Astrocyte (in vitro differentiated cells and primary cell): ENCODE results near the gene DZIP3. TPM values are rescaled to one million over a fixed set of nuclear protein-coding genes. Genes with fewer than 3 reads are reported as not detected.

Source experiments
- DNase-seq: peaks from one replicate; pipeline ENCODE4 v3.0.0-alpha.2; 2010; ENCODE audit warnings: low read depth
- FAIRE-seq: peaks from 2 replicates; lab custom pipeline; 2011; peaks lifted over from hg19 to GRCh38; lab: Jason Lieb, UNC
- H2AFZ ChIP-seq: 2 replicates; pipeline ENCODE4 v1.6.0; 2012; ENCODE audit warnings: low read depth, low read length, inconsistent platforms
- H3K27ac ChIP-seq: 2 replicates; pipeline ENCODE4 v1.5.1; 2011; ENCODE audit warnings: low read depth, low read length, inconsistent platforms
- H3K27me3 ChIP-seq: 2 replicates; pipeline ENCODE4 v1.6.0; 2011; ENCODE audit warnings: low read length, inconsistent platforms; ENCODE audit not compliant: insufficient read depth
- H3K36me3 ChIP-seq: 2 replicates; pipeline ENCODE4 v1.5.1; 2011; ENCODE audit warnings: low read length, inconsistent platforms; ENCODE audit not compliant: insufficient read depth
- H3K4me1 ChIP-seq: 2 replicates; pipeline ENCODE4 v1.5.1; 2011; ENCODE audit warnings: low read length, inconsistent platforms; ENCODE audit not compliant: insufficient read depth
- H3K4me2 ChIP-seq: 2 replicates; pipeline ENCODE4 v1.6.0; 2012; ENCODE audit warnings: low read length, inconsistent platforms
- H3K4me3 ChIP-seq: 2 replicates; pipeline ENCODE4 v1.5.1; 2011; ENCODE audit warnings: low read depth, mild to moderate bottlenecking, low read length, inconsistent platforms; ENCODE audit not compliant: insufficient read depth
- H3K79me2 ChIP-seq: 2 replicates; pipeline ENCODE4 v1.6.0; 2012; ENCODE audit warnings: mild to moderate bottlenecking, low read length, inconsistent platforms; ENCODE audit not compliant: insufficient read depth
- H3K9ac ChIP-seq: 2 replicates; pipeline ENCODE4 v1.6.0; 2012; ENCODE audit warnings: mild to moderate bottlenecking, low read length, inconsistent platforms
- H3K9me3 ChIP-seq: 2 replicates; pipeline ENCODE4 v1.5.1; 2012; ENCODE audit warnings: low read depth, mild to moderate bottlenecking, low read length, inconsistent platforms; ENCODE audit not compliant: insufficient read depth
- H4K20me1 ChIP-seq: 2 replicates; pipeline ENCODE4 v1.6.0; 2012; ENCODE audit warnings: low read length, inconsistent platforms; ENCODE audit not compliant: insufficient read depth
- H3K27ac Mint-ChIP-seq: one replicate; pipeline ENCODE4 v1.8.0; 2021; ENCODE audit warnings: mild to moderate bottlenecking, mixed read lengths; ENCODE audit not compliant: unreplicated experiment
- H3K27me3 Mint-ChIP-seq: one replicate; pipeline ENCODE4 v1.8.0; 2021; ENCODE audit warnings: low read depth, mixed read lengths; ENCODE audit not compliant: unreplicated experiment
- H3K36me3 Mint-ChIP-seq: one replicate; pipeline ENCODE4 v1.8.0; 2021; ENCODE audit warnings: low read depth, mixed read lengths; ENCODE audit not compliant: unreplicated experiment
- H3K4me1 Mint-ChIP-seq: one replicate; pipeline ENCODE4 v1.8.0; 2021; ENCODE audit warnings: low read depth, mixed read lengths; ENCODE audit not compliant: unreplicated experiment
- H3K4me3 Mint-ChIP-seq: one replicate; pipeline ENCODE4 v1.8.0; 2021; ENCODE audit warnings: mild to moderate bottlenecking, moderate library complexity, mixed read lengths; ENCODE audit not compliant: unreplicated experiment
- H3K9me3 Mint-ChIP-seq: one replicate; pipeline ENCODE4 v1.8.0; 2021; ENCODE audit warnings: mild to moderate bottlenecking, mixed read lengths; ENCODE audit not compliant: unreplicated experiment
- EZH2 ChIP-seq: IDR thresholded peaks from 2 replicates; pipeline ENCODE4 v1.6.1; 2012; ENCODE audit warnings: mild to moderate bottlenecking, low read length, inconsistent platforms; ENCODE audit not compliant: insufficient read depth
- total RNA-seq: library from RNA; stranded (reverse); gene quantifications from 2 replicates; pipeline ENCODE4 v1.2.1, GENCODE V29; 2021
- TF ChIP-seq, protein P1 (sequence below): IDR thresholded peaks from 2 replicates; pipeline ENCODE4 v1.5.1; 2011; ENCODE audit warnings: low read depth, mild to moderate bottlenecking, inconsistent platforms, low read length, moderate library complexity; ENCODE audit not compliant: insufficient read depth

Gene DZIP3
- total RNA-seq, 1 donor from 2014 or later, result 12.9 TPM

DNA sequence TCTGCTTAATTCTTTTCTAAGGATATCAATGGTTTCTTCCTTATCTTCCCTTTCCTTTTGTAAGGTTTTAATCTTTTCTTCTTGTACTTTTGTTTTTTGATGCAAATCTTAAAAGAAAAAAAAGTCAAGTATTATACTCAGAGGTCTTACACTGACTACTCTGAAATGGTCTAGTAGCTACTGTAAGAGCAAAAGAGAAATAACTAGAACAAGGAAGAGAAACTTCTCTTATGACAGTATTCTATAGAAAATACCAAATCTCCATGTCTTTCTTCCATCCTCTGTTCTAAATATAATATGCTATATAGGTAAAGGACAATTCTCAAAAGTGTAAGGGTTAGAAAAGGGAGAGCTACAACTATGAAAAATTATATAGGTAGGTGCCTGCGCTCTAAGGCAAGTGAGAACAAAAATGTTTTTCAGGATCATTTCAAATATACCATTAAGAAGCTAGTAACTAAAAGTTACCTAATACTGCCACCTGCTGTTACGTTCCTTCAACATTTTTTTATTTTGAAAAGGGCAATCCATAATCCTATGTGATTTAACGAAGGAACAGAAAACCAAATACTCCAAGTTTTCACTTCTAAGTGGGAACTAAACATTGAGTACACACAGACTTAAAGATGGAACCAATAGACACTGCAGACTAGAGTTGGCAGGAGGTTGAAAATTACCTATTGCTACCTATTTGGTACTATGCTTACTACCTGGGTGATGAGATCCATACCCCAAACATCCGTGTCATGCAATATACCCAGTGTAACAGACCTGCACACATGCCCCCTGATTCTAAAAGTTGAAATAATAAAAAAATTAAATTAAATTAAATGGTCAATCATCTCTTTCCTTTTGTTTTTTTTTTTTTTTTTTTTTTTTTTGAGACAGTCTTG lies 37.0 kb upstream of the DZIP3 start:
- Histone ChIP-seq H3K79me2 (no peaks in the 10 kb centered on the region), H3K27me3 (no peaks in the 10 kb centered on the region), H2AFZ (no peak overlapping the region), H3K4me3 (no peak overlapping the region), H3K9ac (no peak overlapping the region), H3K4me2 (no peak overlapping the region), H3K27ac (no peak overlapping the region), H3K9me3 (no peaks in the 10 kb centered on the region), H3K36me3 (peaks cover 13% of the 10 kb centered on the region), H4K20me1 (no peaks in the 10 kb centered on the region), H3K4me1 (no peaks in the 10 kb centered on the region)
- Mint-ChIP-seq H3K9me3 (no peaks in the 10 kb centered on the region), H3K36me3 (no peaks in the 10 kb centered on the region), H3K27me3 (no peaks in the 10 kb centered on the region), H3K27ac (no peak overlapping the region), H3K4me1 (peaks cover 7% of the 10 kb centered on the region), H3K4me3 (no peak overlapping the region)
- peak; percentile 23 for DNase-seq
- TF ChIP-seq EZH2, result no peak
- TF ChIP-seq, protein P1, sequence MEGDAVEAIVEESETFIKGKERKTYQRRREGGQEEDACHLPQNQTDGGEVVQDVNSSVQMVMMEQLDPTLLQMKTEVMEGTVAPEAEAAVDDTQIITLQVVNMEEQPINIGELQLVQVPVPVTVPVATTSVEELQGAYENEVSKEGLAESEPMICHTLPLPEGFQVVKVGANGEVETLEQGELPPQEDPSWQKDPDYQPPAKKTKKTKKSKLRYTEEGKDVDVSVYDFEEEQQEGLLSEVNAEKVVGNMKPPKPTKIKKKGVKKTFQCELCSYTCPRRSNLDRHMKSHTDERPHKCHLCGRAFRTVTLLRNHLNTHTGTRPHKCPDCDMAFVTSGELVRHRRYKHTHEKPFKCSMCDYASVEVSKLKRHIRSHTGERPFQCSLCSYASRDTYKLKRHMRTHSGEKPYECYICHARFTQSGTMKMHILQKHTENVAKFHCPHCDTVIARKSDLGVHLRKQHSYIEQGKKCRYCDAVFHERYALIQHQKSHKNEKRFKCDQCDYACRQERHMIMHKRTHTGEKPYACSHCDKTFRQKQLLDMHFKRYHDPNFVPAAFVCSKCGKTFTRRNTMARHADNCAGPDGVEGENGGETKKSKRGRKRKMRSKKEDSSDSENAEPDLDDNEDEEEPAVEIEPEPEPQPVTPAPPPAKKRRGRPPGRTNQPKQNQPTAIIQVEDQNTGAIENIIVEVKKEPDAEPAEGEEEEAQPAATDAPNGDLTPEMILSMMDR, result peak; percentile 31
- FAIRE-seq, result peak; percentile 78

DNA sequence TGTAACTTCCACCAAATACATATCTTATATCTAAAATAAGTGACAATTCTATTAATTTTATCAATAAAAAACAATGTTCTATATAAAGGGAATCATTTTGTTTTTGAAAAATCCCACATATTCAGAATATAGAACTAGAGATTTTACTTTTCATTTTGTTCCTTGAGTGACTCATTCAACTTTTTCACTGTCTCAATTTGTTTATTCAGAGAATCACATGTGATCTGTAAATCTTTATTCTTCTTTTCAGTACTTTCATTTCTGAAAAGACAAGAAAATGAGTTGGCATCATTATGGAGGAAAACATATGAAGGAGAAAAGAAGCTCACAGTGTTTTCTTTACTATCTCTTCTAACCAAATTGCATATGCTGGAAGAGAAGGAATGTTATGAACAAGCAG lies 35.3 kb upstream of the DZIP3 start:
- Histone ChIP-seq H3K9ac (no peak overlapping the region), H3K4me2 (no peak overlapping the region), H3K79me2 (no peaks in the 10 kb centered on the region), H2AFZ (no peak overlapping the region), H3K27ac (no peak overlapping the region), H3K27me3 (no peaks in the 10 kb centered on the region), H3K4me3 (no peak overlapping the region), H3K4me1 (no peaks in the 10 kb centered on the region), H3K9me3 (no peaks in the 10 kb centered on the region), H3K36me3 (peaks cover 22% of the 10 kb centered on the region), H4K20me1 (no peaks in the 10 kb centered on the region)
- no peaks in the 10 kb centered on the region for H3K27me3 Mint-ChIP-seq
- TF ChIP-seq, protein P1, result no peak
- FAIRE-seq (no peak), DNase-seq (no peak)
- no peaks in the 10 kb centered on the region for H3K36me3 Mint-ChIP-seq
- no peak overlapping the region for H3K27ac Mint-ChIP-seq
- H3K4me1 Mint-ChIP-seq, result peaks cover 5% of the 10 kb centered on the region
- H3K9me3 Mint-ChIP-seq, result no peaks in the 10 kb centered on the region
- H3K4me3 Mint-ChIP-seq, result no peak overlapping the region

DNA sequence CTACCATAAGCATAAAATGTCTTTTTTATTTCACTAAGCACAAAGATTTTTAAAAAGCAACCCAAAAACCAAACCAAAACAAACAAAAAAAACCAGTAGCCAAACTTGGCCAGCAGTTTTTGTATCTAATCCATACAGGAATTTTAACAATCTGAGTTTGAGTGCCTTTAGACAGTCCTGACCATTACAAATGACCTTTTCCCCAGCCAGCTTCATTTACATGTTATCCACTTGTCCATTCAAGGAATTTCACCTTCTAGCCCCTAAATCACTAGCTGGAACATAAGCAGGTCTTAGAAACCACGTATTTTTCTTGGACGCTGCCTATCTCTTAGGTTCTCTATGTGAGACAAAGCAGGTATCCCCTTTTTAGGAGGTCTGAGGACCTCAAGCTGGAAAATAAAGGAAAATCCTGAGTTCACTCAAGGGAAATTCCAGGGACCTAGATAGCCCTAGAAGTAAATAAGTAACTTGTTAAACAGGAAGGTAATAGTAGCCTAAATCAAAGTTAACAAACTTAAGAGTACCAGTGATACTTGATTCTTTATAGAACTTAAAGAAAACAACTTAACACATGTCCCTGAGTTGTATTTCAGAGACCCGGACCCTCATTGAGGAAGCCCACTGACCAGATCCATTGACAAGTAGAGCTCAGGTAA lies 34.5 kb upstream of the DZIP3 start:
- Histone ChIP-seq H3K27me3 (no peaks in the 10 kb centered on the region), H3K9me3 (no peaks in the 10 kb centered on the region), H3K79me2 (no peaks in the 10 kb centered on the region), H2AFZ (no peak overlapping the region), H3K27ac (no peak overlapping the region), H3K4me2 (no peak overlapping the region), H3K4me1 (no peaks in the 10 kb centered on the region), H3K4me3 (no peak overlapping the region), H4K20me1 (no peaks in the 10 kb centered on the region), H3K9ac (no peak overlapping the region), H3K36me3 (peaks cover 27% of the 10 kb centered on the region)
- Mint-ChIP-seq H3K36me3 (no peaks in the 10 kb centered on the region), H3K4me3 (no peak overlapping the region), H3K27ac (no peak overlapping the region), H3K27me3 (no peaks in the 10 kb centered on the region), H3K9me3 (no peaks in the 10 kb centered on the region), H3K4me1 (peaks cover 5% of the 10 kb centered on the region)
- DNase-seq (peak; percentile 31), FAIRE-seq (no peak)
- TF ChIP-seq, protein P1, result no peak
- TF ChIP-seq EZH2, result no peak
